Mucosa of descending colon (tissue), 3 donors: ENCODE results near the gene FRAS1. TPM values are rescaled to one million over a fixed set of nuclear protein-coding genes. Genes with fewer than 3 reads are reported as not detected.

Source experiments
- ATAC-seq: fragments of 200-7000 bp; cut with Tn5 transposase; one replicate; pipeline ENCODE4 v1.9.1; 2020; ENCODE audit warnings: mild to moderate bottlenecking, moderate library complexity
- DNase-seq, 3 donors: peaks; one replicate each; pipeline ENCODE4 v3.0.0-alpha.2; 2020
- H3K36me3 ChIP-seq: fragments of 200-600 bp; one replicate; pipeline ENCODE4 v1.8.0; 2021; ENCODE audit warnings: low read depth, mild to moderate bottlenecking
- H3K4me1 ChIP-seq: fragments of 200-600 bp; one replicate; pipeline ENCODE4 v1.8.0; 2021; ENCODE audit warnings: low read depth, mild to moderate bottlenecking
- H3K4me3 ChIP-seq: fragments of 200-600 bp; one replicate; pipeline ENCODE4 v1.8.0; 2021; ENCODE audit warnings: mild to moderate bottlenecking
- H3K9me3 ChIP-seq: fragments of 200-600 bp; one replicate; pipeline ENCODE4 v1.8.0; 2021; ENCODE audit warnings: mild to moderate bottlenecking
- intact Hi-C, 2 donors: fragments of 100-400 bp; cut with DNase I in 1 of 2; cut with micrococcal nuclease in 1 of 2; formaldehyde crosslinking; loops; one replicate each; pipeline versions ENCODE4 v1.11.0 to v1.11.1; 2022; cut with DNase I, micrococcal nuclease
- total RNA-seq, 3 donors: library from RNA; stranded (reverse); fragmentation: NEBNext Ultra II Directional in 2 of 3; extraction: Animal tissue kit (Norgen Biotek cat#: 25700) in 2 of 3; gene quantifications; one replicate each; pipeline versions ENCODE4 v1.2.1 to v1.2.4, GENCODE V29; 2021 to 2023
- TF ChIP-seq, protein P1 (sequence below): fragments of 200-600 bp; IDR thresholded peaks from one replicate; pipeline ENCODE4 v1.8.0; 2022; ENCODE audit warnings: antibody characterized with exemption, mild to moderate bottlenecking
- donor health status: DM: no; HTN: no; CAD: no; lungs with moderate emphysema.
- donor health status: DM: no; HTN: no; CAD: no.
- donor health status: DM: no; HTN: yes; CAD: no.

Gene FRAS1
- total RNA-seq, 3 donors from 2014 or later, result 1.2 to 9.3 (median 2.2) TPM

DNA sequence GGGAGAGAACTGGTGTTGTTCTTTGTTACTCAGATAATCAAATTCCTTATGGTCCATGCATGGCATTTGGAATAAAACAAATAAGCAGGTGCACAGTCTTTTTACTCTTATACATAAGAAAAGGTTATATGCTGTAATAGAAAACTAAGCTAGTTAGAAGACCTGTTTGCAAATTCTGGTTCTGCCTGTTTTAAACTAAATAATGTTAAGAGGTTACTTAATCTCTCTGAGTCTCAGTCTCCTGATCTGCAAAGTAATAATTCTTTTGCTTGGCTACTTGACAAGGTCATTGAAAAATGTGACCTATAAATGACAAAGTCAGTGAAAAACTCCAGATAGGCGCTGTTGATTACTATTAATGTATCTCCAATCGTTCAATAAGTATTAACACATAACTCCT is 451.9 kb downstream of the FRAS1 start:
- DNase-seq, result no peak
- H3K4me3 ChIP-seq, result no peak overlapping the region
- no peaks in the 10 kb centered on the region for H3K9me3 ChIP-seq
- peaks cover 9% of the 10 kb centered on the region for H3K4me1 ChIP-seq
- ATAC-seq, result no peak
- intact Hi-C loops, result no loop called here
- no peaks in the 10 kb centered on the region for H3K36me3 ChIP-seq
- TF ChIP-seq, protein P1, sequence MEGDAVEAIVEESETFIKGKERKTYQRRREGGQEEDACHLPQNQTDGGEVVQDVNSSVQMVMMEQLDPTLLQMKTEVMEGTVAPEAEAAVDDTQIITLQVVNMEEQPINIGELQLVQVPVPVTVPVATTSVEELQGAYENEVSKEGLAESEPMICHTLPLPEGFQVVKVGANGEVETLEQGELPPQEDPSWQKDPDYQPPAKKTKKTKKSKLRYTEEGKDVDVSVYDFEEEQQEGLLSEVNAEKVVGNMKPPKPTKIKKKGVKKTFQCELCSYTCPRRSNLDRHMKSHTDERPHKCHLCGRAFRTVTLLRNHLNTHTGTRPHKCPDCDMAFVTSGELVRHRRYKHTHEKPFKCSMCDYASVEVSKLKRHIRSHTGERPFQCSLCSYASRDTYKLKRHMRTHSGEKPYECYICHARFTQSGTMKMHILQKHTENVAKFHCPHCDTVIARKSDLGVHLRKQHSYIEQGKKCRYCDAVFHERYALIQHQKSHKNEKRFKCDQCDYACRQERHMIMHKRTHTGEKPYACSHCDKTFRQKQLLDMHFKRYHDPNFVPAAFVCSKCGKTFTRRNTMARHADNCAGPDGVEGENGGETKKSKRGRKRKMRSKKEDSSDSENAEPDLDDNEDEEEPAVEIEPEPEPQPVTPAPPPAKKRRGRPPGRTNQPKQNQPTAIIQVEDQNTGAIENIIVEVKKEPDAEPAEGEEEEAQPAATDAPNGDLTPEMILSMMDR, result no peak

DNA sequence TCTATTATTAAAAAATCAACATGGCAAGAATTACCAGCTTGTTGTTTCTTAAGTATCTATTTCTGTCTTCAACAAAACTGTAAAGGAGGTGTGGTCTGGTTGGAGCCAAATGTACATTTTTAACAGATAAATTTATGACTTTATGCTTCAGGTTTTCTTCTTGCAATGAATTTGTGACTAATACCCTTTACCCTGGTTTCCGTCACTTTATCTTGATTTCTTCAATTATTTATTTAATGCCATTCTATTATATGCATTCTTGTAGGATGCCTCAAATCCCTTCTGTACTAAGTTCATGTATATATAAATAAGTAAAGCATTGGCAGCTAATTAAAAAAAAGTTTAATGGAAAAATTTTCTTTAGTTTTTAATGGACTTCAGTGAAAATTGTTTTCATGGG is 453.0 kb downstream of the FRAS1 start:
- intact Hi-C loops, result loop anchor here in 1 of 2 donors (5.0 kb wide), 1 partner anchor 453 kb away; the partner anchor contains the start of gene FRAS1
- Histone ChIP-seq H3K9me3 (no peaks in the 10 kb centered on the region), H3K4me1 (peaks cover 11% of the 10 kb centered on the region), H3K4me3 (no peak overlapping the region), H3K36me3 (no peaks in the 10 kb centered on the region)
- TF ChIP-seq, protein P1, result no peak
- ATAC-seq (no peak), DNase-seq (no peak)

DNA sequence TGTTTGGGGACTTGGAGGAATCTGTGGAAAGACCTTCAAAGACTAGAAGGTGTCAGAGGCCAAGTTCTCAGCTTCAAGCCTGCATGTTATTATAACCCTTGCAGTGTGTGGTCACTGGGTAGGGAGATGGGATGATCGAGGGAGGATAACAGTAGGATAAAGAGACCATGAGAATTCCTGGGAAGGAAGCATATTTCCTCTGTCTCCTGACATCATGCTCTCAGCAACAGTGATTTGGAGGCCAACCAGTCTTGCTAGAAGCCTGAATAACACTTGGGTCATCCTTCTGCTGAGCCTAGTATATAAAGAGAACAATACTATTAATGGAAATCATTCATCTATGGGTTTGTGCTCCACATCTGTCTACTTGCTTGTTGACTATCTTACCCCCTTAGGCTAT is 453.6 kb downstream of the FRAS1 start:
- DNase-seq (no peak), ATAC-seq (no peak)
- peaks cover 11% of the 10 kb centered on the region for H3K4me1 ChIP-seq
- no peaks in the 10 kb centered on the region for H3K36me3 ChIP-seq
- intact Hi-C loops, result loop anchor here in 1 of 2 donors (5.0 kb wide), 1 partner anchor 453 kb away; the partner anchor contains the start of gene FRAS1
- no peaks in the 10 kb centered on the region for H3K9me3 ChIP-seq
- TF ChIP-seq, protein P1, result no peak
- H3K4me3 ChIP-seq, result no peak overlapping the region

DNA sequence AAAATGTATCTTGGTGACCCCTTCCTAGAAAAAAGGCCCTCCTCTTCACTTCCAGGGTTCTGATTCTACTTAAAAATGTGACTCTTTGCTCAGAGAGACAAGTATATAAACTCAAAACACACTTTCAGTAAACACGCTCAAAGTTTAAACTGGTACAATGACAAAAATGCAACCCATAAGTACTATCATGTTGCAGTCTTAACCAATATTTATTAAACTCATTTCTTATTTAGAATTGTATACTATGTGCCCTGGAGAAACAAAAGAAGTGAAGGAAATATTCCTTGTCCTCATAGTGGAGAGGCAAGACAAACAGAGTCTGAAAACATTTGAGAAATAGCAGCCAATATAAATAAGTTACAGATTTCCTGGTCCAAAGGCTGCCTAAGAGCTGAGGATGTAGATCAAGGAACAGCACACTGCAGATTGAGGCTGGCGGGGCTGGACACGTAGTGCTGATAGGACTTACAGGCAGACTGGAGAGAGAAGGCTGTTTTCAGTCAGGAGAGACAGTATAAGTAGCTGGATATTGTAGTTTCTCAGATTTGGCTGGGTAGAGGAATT is 455.3 kb downstream of the FRAS1 start:
- peaks cover 11% of the 10 kb centered on the region for H3K4me1 ChIP-seq
- ATAC-seq (peak; percentile 98), DNase-seq (peak; percentile 67 to 74 (median 70))
- H3K4me3 ChIP-seq, result no peak overlapping the region
- TF ChIP-seq, protein P1, result no peak
- intact Hi-C loops, result loop anchor here in 1 of 2 donors (5.0 kb wide), 1 partner anchor 455 kb away; the partner anchor contains the start of gene FRAS1
- no peaks in the 10 kb centered on the region for H3K9me3 ChIP-seq
- H3K36me3 ChIP-seq, result no peaks in the 10 kb centered on the region

DNA sequence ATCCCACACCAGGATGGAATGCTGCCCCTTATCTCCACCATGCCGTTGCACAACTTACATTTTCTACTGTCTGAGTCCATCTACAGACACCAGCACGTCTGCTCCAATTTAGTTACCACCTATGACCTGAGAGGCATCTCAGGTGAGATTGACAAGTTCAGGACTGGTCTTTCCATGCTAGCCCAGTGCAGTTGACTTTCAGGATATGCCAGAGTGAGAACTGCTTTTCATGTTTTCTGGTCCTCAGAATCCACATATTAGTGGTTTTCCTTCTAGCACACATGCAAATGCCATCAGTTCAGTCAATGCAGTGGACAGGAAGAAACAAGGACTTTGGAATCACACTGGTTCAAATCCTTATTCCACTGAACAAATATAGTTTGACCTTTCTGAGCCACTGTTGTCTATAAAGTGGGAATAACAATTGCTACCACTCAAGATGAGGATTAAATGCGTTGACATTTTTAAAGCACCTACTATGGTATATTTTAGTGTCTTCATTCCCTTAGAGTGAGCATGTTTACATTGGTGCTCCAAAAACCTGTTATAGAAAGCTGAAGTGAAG is 456.4 kb downstream of the FRAS1 start:
- Histone ChIP-seq H3K9me3 (no peaks in the 10 kb centered on the region), H3K4me1 (peaks cover 11% of the 10 kb centered on the region), H3K4me3 (no peak overlapping the region), H3K36me3 (no peaks in the 10 kb centered on the region)
- peak; percentile 49 for ATAC-seq
- no peak for DNase-seq
- TF ChIP-seq, protein P1, result no peak
- intact Hi-C loops, result loop anchor here in 1 of 2 donors (5.0 kb wide), 1 partner anchor 456 kb away; the partner anchor contains the start of gene FRAS1
